ENCODE data around the gene MALT1. TPM values are rescaled to one million over a fixed set of nuclear protein-coding genes. Genes with fewer than 3 reads are reported as not detected.

MALT1 gene
- total RNA-seq, 1 donor from 2014 or later, result 29.7 TPM

- Mint-ChIP-seq H3K36me3 (no peaks in the 10 kb centered on the region), H3K27me3 (no peaks in the 10 kb centered on the region), H3K9me3 (peaks cover 4% of the 10 kb centered on the region), H3K4me3 (no peak overlapping the region), H3K4me1 (ENCODE audit: unreplicated experiment) (peaks cover 26% of the 10 kb centered on the region), H3K27ac (no peak overlapping the region)
- no peak for DNase-seq (ENCODE audit: extremely low spot score, unreplicated experiment)
- TF ChIP-seq, protein P1, sequence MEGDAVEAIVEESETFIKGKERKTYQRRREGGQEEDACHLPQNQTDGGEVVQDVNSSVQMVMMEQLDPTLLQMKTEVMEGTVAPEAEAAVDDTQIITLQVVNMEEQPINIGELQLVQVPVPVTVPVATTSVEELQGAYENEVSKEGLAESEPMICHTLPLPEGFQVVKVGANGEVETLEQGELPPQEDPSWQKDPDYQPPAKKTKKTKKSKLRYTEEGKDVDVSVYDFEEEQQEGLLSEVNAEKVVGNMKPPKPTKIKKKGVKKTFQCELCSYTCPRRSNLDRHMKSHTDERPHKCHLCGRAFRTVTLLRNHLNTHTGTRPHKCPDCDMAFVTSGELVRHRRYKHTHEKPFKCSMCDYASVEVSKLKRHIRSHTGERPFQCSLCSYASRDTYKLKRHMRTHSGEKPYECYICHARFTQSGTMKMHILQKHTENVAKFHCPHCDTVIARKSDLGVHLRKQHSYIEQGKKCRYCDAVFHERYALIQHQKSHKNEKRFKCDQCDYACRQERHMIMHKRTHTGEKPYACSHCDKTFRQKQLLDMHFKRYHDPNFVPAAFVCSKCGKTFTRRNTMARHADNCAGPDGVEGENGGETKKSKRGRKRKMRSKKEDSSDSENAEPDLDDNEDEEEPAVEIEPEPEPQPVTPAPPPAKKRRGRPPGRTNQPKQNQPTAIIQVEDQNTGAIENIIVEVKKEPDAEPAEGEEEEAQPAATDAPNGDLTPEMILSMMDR (conservative IDR thresholded peaks at IDR 0.05), result no peak
These were observed 132.7 kb downstream of the MALT1 start for GRCh38 chr18:58803978-58804377.

Other genes starting within 250 kb of the MALT1 start
- 0.24 and 1.5 TPM in 2 replicates for gene ALPK2, start 42.4 kb upstream of the MALT1 start, total RNA-seq (ENCODE audit: low replicate concordance)
- gene ZNF532, start 193.4 kb downstream of the MALT1 start, total RNA-seq (ENCODE audit: low replicate concordance), result 80.0 and 137 TPM in 2 replicates

All from type B pancreatic cell (in vitro differentiated cells).